ENCODE measurements around the gene RPRM.
"Not testable (repeated sequence)": the region's sequence is repeated elsewhere in the genome, so short reads cannot be mapped to it uniquely, and the experiment has no call there.

Gene RPRM

DNA sequence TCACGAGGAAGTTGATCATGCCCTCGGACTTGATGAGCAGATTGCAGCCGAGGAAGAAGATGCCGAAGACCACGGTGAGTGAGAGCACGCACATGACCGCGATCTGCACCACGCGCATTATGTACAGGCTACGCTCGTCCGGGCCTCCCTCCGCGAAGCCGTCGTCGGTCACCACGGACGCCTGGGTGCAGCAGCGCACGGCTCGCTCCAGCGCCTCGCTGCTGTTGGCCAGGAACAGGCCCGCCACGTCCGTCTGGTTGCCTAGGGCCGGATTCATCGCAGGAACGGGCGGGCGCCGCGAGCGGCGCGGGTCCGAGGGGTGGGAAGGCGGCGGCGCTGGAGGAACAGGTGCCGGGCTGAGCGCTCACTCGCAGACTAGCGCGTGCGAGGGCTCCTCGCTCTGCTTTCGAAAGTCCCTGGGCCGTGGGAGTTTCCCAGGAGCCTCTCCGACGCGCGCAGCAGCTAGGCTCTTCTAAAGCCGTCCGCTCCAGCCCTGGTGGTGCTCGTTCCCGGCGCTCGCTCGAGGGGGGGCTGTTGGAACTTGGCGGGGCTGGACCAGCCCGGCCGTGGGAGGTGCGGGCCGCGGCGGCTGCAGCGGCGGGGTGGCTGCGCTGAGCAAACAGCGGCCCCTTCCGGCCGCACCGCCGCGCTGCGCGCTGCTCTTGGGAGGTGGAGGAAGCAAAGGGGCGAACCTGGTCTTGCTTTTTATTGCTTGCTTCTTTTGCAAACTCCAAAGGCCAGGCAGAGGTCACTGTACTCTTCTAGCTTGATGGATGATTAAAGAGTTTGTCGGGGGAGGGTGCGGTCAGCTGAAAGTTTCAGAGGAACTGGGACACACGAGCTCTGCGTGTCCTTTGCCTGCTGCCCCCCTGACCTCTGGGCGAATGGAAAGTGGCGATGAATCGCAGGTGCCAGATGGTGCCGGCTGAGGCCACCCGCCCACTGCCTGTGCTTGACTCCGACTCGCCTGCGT, at the start of gene RPRM:
Gene RPRM (minus strand): TSS at position 474 of the 973 bp plus-strand sequence. CDS start 197 bp downstream, at position 277.
- peak; percentile 61 for DNase-seq (ENCODE audit: low spot score)

DNA sequence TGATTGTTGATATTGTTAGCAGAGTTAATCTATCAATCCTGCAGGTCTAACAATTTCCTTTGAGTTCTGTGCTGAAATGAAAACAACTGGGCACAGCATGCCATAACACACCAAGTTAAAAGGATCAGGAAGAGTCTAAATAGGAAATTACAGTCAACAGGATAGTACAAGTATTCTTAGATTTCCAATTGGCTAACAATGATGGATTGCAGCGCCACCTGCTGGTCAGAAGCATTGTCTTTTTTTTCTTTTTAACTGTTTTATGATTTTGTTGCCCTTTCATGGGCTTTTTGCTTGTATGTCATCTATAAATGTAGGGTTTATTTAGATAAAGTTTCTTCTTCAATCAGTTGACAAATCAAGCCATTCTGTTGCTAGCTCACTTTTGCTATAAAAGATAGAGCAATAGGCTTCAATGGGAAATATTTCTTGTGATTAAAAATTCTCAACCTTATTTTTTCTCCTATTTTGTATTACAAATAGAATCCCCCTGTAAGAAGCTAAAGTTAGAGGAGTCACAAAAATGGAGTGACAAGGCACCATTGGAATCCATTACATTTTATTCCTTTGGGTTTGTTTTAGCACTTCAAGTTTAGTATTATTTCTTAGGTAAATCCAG, 40.8 kb upstream of the RPRM start:
- peak; percentile 40 for DNase-seq (ENCODE audit: low spot score)

DNA sequence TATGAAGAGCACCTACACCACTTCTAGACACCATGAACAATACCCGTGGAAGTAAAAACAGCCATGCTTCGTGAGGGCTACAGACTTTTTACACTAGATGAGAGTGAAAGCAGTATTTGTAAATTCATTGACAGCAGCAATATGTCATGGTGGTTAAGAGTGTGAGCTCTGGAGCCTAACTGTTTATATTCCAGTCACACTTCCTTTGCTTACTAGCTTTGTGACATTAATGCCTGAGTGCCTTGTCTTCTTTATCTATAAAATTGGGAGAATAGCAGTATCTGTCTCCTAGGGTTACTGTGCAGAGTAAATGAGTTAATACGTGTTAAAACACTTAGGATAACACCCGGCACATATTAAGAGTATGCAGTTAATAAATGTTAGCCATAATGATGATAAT, 33.8 kb upstream of the RPRM start:
- no peak for DNase-seq (ENCODE audit: low spot score)

DNA sequence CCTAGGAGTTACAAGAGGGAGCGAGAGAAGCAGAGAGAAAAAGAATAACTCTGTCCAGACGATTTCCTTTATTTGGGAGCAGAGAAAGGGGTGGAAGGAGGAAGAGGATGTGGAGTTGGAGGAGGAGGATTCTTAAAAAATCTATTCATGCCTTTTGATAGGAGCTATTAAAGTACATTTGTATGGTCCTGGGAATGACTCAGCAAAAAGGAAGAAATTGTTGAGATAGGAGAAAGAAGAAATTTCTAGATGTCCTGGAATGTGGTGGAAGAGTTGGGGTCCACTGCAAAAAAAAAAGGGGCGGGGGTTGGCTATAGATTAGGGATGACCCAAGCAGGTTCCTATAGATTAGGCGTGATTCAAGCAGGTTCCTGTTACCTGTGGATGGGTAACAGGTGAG, 32.4 kb upstream of the RPRM start:
- no peak for DNase-seq (ENCODE audit: low spot score)

DNA sequence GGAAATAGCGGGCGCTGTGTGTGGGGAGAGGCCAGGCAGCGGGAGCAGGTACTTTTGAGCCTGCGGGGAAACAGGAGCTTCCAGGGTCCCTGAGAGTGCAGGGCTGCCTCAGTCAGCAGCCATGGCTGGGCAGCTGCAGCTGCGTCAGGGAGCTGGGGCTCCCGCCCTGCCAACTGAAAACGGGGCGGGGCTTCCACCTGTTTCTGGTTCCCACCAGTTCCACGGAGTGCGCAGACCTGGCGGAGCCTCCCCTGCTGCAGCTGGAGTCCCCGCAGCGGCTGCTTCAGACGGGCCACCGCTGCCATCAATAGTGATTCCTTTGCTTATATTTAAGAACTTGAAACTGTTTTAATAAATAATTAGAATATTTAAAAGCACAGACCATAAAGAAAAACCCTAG, 30.6 kb upstream of the RPRM start:
- no peak for DNase-seq (ENCODE audit: low spot score)

DNA sequence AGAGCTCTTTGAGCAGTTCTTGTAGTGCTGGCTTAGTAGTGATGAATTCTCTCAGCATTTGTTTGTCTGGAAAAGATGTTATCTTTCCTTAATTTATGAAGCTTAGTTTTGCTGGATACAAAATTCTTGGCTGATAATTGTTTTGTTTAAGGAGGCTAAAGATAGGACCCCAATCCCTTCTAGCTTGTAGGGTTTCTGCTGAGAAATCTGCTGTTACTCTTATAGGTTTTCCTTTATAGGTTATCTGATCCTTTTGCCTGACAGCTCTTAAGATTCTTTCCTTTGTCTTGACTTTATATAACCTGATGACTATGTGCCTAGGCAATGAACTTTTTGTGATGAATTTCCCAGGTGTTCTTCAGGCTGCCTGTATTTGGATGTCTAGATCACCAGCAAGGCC, 27.9 kb upstream of the RPRM start:
- not testable (repeated sequence) for DNase-seq (ENCODE audit: low spot score)

DNA sequence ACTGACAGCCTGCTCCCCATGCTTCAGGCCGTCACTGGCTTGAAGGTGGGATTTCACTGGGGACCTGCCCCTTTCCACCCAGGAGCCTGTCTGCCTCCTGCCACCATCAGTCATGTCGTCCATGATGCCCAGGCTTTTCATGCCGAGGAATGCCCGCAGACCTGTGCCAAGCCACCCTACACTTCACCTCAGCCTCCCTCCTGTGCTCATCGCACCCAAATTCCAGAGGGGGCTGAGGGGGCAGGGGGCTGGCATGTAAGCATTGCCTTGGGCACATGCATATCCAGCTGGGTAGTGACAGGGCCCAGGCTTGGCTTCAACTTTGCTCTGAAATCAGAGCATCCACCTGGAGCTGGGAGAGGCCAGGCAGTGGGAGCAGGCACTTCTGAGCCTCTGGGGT, 20.9 kb upstream of the RPRM start:
- DNase-seq (ENCODE audit: low spot score): no peak

DNA sequence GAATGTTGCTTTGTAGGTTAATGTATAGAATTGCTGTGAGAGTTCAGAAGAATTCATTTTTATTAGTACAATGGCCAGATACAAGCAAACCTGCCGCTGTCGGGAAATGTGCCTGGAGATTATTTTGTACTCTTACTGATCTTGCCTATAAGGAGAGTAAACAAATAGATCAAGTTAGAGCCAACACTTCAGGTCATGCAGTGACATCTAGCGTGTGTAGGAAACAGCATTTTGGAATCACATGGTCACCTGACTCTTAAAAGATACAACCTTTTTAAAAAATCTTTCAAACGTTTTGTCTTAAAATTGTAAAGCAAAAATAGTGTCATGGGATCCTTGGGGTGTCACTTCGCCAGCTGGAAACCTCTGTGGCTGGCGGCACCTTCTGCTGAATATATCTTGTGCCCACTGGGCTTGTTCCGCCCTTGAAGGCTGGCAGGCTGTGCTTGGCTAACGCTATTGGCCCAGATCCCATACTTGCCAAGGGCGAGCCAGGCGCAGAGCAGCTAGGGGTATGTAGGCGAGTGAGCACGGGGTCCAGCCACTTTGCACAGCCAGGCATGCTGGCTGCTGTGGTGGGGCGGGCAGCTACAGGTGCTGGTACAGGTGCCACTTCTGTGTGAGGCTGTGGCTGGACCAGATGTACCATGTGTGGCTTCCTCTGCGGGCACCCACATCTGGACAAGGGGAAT, 19.5 kb upstream of the RPRM start:
- no peak for DNase-seq (ENCODE audit: low spot score)

DNA sequence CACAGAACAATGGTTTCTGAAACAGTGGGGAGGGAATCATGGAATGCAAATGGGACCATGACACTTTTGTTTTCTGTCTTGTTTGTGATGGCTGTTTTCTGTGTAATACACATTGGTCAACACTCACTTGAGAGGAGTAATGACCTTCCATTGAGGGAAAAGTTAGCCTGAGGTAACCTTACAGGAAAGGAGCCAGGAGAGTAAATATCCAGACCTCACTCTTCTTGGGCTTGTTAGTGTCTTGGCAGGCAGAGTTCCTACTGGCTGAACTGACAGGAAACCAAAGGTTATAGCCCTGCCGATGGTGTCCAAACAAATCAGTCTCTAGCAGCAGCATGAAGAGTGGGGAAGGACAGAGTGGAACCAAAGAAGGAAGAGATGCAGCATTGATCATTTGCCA, 17.2 kb upstream of the RPRM start:
- no peak for DNase-seq (ENCODE audit: low spot score)

DNA sequence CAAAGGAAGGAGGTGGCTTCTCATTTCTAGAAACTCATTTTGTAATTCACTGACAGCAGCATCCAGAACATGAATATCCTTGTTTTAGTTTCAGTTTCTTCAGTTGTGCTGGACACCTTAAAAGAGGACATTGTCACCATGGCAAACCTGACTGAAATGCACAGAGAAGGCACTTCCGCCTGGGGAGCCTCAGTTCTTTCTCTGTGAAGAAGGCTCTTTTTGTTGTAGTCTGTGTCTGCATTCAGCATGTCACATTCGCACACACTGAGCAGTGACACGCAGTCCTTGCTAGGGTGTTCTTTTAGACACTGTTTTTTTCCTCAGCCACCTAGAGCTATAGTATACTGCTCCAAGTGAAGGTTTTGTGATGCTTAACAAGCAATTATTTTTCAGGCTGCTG, 9.5 kb upstream of the RPRM start:
- no peak for DNase-seq (ENCODE audit: low spot score)

DNA sequence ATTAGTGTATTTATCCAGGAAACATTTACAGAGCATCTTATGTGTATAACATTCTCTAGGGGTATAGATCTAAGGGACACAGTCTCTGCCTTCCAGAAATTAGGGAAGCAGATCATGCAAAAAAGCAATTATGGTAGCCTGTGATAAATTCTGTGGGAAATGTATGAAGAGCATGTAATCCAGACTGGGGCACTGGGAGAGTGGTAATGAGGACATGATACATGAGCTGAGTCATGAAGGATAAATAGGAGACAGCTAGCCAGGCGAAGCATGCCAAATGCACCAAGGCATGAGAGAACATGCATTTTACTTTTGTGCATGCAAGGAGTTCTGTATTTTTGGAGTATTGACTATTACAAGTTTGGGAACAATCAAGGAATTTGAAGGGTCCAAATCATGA, 8.9 kb upstream of the RPRM start:
- no peak for DNase-seq (ENCODE audit: low spot score)

DNA sequence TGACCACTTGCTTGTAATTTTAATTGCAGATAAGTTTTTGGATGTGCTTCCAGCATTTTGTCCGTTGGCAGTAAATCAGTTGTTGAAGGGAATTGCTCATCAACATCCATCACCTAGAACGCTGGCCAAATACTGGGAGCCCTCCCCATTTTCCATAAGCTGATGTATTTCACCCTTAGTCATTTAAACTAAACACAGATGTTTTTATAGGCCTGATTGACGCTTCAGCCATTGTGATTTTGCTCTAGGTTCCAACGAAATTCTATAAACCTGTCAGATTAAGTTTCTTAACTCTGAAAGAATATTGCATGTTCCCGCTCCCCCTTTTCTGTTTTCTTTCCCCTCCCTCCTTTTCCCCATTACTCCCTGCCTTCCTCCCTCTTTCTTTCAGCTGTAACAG, 1.0 kb upstream of the RPRM start:
- DNase-seq (ENCODE audit: low spot score): no peak

DNA sequence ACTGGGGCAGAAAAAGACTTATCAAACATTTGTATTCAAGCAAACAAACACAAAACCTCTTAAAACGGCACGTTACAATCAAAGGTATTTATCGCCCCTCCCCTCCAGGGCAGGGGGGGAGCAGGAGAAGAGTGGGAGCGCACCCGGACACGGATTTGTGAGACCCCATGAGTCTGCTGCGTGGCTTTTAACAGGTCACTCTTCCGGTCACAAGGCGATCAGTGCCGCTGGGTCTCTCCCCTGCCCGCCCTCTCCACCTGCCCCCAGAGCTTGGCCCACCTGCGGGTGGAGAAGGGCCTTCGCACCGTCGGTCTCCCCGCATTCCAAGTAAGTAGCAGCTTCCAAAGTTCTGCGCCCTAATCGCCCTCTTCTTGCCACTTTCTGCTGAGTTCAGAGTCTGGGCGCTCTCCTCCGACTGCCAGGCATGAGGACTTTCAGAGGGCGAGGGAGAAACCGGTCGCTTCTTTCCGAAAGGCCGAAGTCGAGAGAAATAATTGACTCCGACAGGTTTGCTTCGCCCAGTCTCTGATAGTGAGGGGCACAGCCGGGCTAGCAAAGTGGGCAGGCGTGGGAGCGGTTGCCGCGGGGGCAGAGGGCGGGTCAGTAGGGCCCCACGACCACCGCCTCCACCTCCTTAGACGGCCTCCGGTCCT, 800 bp downstream of the RPRM start:
- peak; percentile 5 for DNase-seq (ENCODE audit: low spot score)

DNA sequence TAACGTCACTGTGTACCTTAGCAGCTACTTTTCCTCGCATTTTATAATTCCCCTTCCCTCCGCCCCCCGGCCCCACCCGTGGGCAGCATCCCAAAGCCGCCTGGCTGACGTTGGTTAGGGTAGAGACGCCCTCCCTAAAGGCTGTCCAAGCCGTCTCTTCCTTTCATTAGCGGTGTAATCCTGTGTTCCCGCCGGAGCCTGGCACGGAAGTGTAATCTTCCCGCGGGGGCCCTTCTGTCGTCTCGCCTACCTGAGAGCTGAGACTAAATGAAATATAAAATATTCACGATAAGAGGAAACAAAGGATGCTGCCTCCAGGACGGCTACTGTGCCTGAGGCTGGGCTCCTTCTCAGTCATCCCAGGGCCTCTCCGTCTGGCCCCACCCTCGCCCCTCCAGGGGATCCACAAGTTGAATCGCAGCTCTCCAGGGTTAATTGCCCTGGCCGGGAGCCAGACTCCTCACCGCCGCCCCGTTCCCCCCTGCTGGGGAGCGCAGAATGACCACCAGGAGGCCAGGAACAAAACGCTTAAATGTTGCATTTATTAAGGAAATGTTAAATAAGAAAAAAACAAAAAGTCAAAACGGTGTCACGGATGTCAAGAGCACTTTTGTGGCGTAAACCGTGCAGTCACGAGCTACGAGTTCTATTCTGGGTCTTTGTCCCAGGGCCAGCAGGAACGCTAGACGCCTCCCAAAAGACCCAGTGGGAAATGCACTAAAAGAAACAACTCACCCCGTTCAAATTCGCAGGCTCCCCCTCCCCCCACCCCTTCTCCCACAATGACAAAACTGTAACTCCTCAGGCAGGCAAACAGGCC, 1.5 kb downstream of the RPRM start:
- no peak for DNase-seq (ENCODE audit: low spot score)

DNA sequence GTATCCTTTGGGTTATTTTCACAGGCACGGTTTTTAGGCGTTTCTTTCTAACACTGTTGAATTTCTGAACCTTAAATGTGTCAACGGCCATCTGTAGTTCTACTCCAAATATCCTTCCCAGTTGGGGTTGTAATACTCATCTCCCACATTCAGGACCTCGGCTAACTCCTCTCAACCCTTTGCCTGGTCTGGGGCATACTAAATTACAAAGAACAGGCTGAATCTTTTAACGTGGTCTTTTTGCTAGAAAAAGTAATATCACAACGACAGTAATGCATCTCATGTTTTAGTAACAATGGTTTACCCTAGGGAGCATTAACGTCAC, 2.1 kb downstream of the RPRM start:
- no peak for DNase-seq (ENCODE audit: low spot score)

DNA sequence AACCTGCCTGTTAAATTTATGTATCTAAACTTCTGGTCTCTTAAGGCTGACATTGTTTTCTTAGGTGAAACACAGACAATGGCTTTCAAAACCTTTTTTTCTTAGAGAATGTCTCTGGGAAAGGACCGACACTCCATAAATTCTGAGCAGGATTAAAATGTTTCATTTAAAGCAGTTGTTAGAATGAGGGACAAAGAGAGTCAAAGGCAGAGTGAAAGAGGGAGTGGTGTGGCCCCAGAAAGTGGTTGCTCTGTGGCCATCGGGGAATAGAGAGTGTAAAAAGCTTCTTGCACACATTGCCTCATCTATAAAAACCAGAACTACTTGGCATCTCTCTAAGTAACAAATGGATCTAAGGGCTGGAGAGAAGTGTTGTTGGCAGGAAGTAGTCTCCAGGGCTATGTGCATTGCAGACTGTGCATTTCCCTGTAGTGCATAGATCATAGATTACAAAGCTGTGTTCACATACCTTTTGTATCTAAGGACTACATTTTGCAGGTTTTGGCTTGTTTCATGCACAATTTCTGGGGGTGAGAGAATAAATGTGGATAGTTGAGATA, 3.6 kb downstream of the RPRM start:
- DNase-seq (ENCODE audit: low spot score): no peak

DNA sequence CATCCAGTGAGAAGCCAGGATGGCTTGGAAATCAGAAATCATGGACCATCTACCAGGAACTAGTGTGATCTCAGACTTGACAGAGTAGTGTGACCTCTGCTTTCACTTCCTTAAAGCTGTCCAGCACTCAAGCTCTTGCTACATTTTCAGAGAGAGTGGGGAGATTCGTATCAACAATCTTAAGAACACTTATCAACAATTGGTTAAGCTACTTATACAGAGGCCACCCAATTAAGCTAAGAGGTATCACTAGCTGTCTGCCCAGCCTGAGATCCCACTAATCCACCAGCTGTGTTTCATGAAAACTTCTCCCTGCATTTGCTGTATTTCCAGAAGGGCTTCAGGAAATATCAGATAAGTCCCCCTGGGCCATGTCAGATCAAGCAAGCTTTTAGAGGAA, 4.2 kb downstream of the RPRM start:
- no peak for DNase-seq (ENCODE audit: low spot score)

DNA sequence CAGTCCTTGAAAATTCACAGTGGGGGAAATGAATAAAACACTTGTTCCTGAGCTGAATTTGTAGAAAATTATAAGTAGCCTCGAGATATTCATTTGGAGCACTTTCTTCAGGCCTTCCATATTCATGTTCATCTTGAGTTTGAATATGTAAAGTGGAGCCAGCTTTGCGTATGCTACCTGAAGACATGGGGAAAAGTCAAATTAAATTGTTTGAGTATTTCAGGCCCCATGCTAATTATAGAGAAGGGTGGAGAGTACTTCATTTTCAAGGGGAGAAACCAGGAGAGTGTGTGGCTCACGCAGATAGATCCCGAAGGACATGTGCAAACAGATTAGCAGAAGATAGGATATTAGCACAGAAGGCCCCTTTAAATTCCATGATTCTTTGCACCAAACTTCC, 7.7 kb downstream of the RPRM start:
- no peak for DNase-seq (ENCODE audit: low spot score)

DNA sequence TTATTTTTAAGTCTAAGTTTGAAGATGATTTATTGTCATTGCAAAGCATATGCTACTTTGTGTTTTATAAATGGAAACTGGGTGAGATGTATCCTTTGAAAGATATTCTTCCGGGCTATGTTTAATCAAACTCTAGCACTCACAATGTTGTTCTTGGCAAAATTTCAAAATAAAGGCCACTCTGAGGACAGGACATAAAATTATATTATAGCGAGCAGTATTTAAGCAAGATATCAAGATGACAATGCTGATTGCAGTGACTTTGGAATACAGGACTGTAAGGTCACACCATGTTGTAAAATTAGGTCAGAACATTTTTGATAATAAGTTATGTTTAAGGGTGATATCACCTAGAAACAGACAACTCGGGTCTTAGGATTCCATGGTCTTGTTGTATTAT, 14.2 kb downstream of the RPRM start:
- DNase-seq (ENCODE audit: low spot score): no peak

DNA sequence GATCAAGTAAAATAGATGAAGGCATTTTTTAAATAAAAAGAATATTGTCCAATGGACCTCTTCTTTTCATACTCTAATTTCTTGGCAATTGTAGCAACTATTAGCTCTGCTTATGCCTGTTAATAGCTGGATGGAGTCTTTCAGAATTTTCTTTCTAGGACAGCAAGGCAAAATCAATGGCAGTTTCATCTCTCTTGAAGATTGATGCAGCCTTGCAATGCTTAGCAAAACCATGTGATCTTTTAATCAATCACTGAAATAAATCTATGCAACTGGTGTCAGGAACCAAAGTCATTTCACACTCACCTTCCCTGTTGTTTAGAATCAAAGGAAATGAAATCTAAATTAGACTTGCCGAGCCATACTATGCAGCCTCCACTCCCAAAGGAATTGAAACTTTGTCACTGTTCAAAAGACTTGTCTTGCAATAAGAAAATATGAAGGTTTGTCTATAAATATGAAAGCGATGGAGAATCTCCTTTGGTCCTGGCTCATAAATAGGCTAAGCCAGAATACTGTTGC, 16.2 kb downstream of the RPRM start:
- no peak for DNase-seq (ENCODE audit: low spot score)

DNA sequence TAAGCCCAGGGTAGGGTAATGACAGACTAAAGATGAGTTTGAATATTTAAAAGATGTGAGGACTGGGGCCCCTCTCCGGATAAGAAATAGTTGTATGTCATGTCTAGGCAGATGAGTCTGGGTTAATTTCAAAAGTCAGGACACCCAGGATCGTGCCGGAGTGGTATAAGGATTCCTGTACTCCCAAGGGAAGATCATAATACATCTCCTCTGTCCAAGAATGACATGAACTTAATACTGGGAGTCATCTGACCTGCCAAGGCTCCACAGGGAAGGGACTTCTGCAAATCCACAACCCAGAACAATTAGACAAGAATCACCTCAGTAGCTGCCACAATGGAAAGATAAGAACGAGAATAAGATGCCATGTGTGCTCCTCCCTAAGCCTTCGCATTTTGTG, 17.1 kb downstream of the RPRM start:
- no peak for DNase-seq (ENCODE audit: low spot score)
